HEK293 (cell line): ENCODE results near the gene BRCA2.

Experiments
- CTCF ChIA-PET: fragments of 350-600 bp; formaldehyde crosslinking; extraction: SDS; loops from one replicate; lab custom pipeline; 2021; ENCODE audit warnings: antibody characterized with exemption; lab: Yijun Ruan, JAX
- POLR2A ChIA-PET: fragments of 300-600 bp; formaldehyde crosslinking; extraction: SDS; loops from one replicate; lab custom pipeline; 2020; ENCODE audit warnings: antibody characterized with exemption, inconsistent platforms; lab: Yijun Ruan, JAX
- H3K27ac ChIP-seq: fragments of 200-500 bp; sonication (Bioruptor generic); 2 replicates; pipeline ENCODE4 v1.5.1; 2014; ENCODE audit warnings: low read depth, low read length, control low read depth, inconsistent platforms; ENCODE audit errors: extremely low read depth
- H3K36me3 ChIP-seq, 2 experiments: fragments of 200-500 bp in 1 of 2; sonication (Bioruptor generic) in 1 of 2; 1 replicate in 1 of 2; 2 replicates in 1 of 2; pipeline ENCODE4 v1.5.1; 2014 to 2017; ENCODE audit warnings: inconsistent platforms in 2 of 2, low read length in 2 of 2; ENCODE audit not compliant: control insufficient read depth in 2 of 2, insufficient read depth in 1 of 2
- H3K4me1 ChIP-seq: fragments of 200-500 bp; sonication (Bioruptor generic); 2 replicates; pipeline ENCODE4 v1.5.1; 2014; ENCODE audit warnings: mild to moderate bottlenecking, low read length, inconsistent platforms; ENCODE audit not compliant: control insufficient read depth, insufficient read depth
- H3K4me3 ChIP-seq: 2 replicates; pipeline ENCODE4 v1.5.1; 2011; ENCODE audit warnings: low read depth, mild to moderate bottlenecking, control low read depth, low read length, moderate library complexity
- H3K9me3 ChIP-seq: fragments of 200-500 bp; sonication (Bioruptor generic); 2 replicates; pipeline ENCODE4 v1.5.1; 2014; ENCODE audit warnings: low read depth, low read length, inconsistent platforms; ENCODE audit not compliant: control insufficient read depth, insufficient read depth
- BCL6B ChIP-seq: fragments of 450-650 bp; formaldehyde crosslinking; IDR thresholded peaks from 2 replicates; pipeline ENCODE4 v1.5.1; 2017; ENCODE audit warnings: missing biosample characterization, missing genetic modification characterization
- CTCF ChIP-seq: fragments of 450-650 bp; formaldehyde crosslinking; IDR thresholded peaks from 2 replicates; pipeline ENCODE4 v1.5.1; 2016; ENCODE audit warnings: missing biosample characterization, missing genetic modification characterization
- EGR2 ChIP-seq: fragments of 450-650 bp; formaldehyde crosslinking; IDR thresholded peaks from 2 replicates; pipeline ENCODE4 v1.5.1; 2016; ENCODE audit warnings: low read depth, missing biosample characterization, missing genetic modification characterization
- GLIS2 ChIP-seq: fragments of 450-650 bp; formaldehyde crosslinking; IDR thresholded peaks from 2 replicates; pipeline ENCODE4 v1.5.1; 2016; ENCODE audit warnings: missing biosample characterization, missing genetic modification characterization
- IKZF3 ChIP-seq: fragments of 450-650 bp; IDR thresholded peaks from 2 replicates; pipeline ENCODE4 v1.5.0; 2018; ENCODE audit warnings: missing biosample characterization, mild to moderate bottlenecking, missing genetic modification characterization, moderate library complexity
- KLF9 ChIP-seq: fragments of 450-650 bp; formaldehyde crosslinking; IDR thresholded peaks from 2 replicates; pipeline ENCODE4 v1.5.1; 2016; ENCODE audit warnings: missing biosample characterization, missing genetic modification characterization, low read depth
- MYNN ChIP-seq: fragments of 450-650 bp; formaldehyde crosslinking; IDR thresholded peaks from 2 replicates; pipeline ENCODE4 v1.5.1; 2016; ENCODE audit warnings: missing biosample characterization, missing genetic modification characterization, borderline replicate concordance
- OSR2 ChIP-seq: fragments of 450-650 bp; formaldehyde crosslinking; IDR thresholded peaks from 2 replicates; pipeline ENCODE4 v1.5.1; 2016; ENCODE audit warnings: missing biosample characterization, missing genetic modification characterization
- TRIM28 ChIP-seq: IDR thresholded peaks from 2 replicates; pipeline ENCODE4 v1.6.1; 2011; ENCODE audit warnings: low read length, control low read depth, borderline replicate concordance
- ZBTB26 ChIP-seq: fragments of 450-650 bp; formaldehyde crosslinking; optimal IDR thresholded peaks from 2 replicates; pipeline ENCODE3; 2016; ENCODE audit warnings: missing biosample characterization, mild to moderate bottlenecking, missing genetic modification characterization
- ZNF114 ChIP-seq: fragments of 450-650 bp; formaldehyde crosslinking; IDR thresholded peaks from 2 replicates; pipeline ENCODE4 v1.5.0; 2017; ENCODE audit warnings: missing biosample characterization, missing genetic modification characterization
- ZNF324 ChIP-seq: fragments of 450-650 bp; formaldehyde crosslinking; IDR thresholded peaks from 2 replicates; pipeline ENCODE4 v1.5.1; 2016; ENCODE audit warnings: missing biosample characterization, missing genetic modification characterization
- ZNF513 ChIP-seq: fragments of 450-650 bp; IDR thresholded peaks from 2 replicates; pipeline ENCODE4 v1.5.1; 2018; ENCODE audit warnings: missing biosample characterization, missing genetic modification characterization
- ZNF518A ChIP-seq: fragments of 450-650 bp; formaldehyde crosslinking; conservative IDR thresholded peaks from 2 replicates; pipeline ENCODE4 v1.5.1; 2016; ENCODE audit warnings: low read depth, missing biosample characterization, missing genetic modification characterization
- ZNF558 ChIP-seq: fragments of 450-650 bp; formaldehyde crosslinking; IDR thresholded peaks from 2 replicates; pipeline ENCODE4 v1.5.1; 2016; ENCODE audit warnings: missing biosample characterization, missing genetic modification characterization
- ZNF571 ChIP-seq: fragments of 450-650 bp; formaldehyde crosslinking; IDR thresholded peaks from 2 replicates; pipeline ENCODE4 v1.5.0; 2017; ENCODE audit warnings: missing biosample characterization, missing genetic modification characterization
- ZNF704 ChIP-seq: fragments of 450-650 bp; formaldehyde crosslinking; IDR thresholded peaks from 2 replicates; pipeline ENCODE4 v1.5.1; 2016; ENCODE audit warnings: missing biosample characterization, missing genetic modification characterization
- ZNF830 ChIP-seq: fragments of 450-650 bp; IDR thresholded peaks from 2 replicates; pipeline ENCODE4 v1.5.0; 2018; ENCODE audit warnings: missing biosample characterization, missing genetic modification characterization, low read depth, mild to moderate bottlenecking, moderate library complexity
- ZSCAN5A ChIP-seq: fragments of 450-650 bp; formaldehyde crosslinking; IDR thresholded peaks from 2 replicates; pipeline ENCODE4 v1.5.1; 2016; ENCODE audit warnings: missing biosample characterization, missing genetic modification characterization

Gene BRCA2

GRCh38 chr13:32427852-32428580 lies 112.7 kb downstream of the BRCA2 start, which contains the start of gene N4BP2L1 (continued):
- TF ChIP-seq KLF9 (tag by site-specific recombination): peak; percentile 72
- peak; percentile 67; the same call in 1 of the 2 replicates for TF ChIP-seq GLIS2 (tag by site-specific recombination)
- no peak for TF ChIP-seq ZNF513 (tag by site-specific recombination)
- TF ChIP-seq ZNF571 (tag by site-specific recombination): no peak
- peak; percentile 35; the same call in 1 of the 2 replicates for TF ChIP-seq IKZF3 (tag by site-specific recombination)
- TF ChIP-seq MYNN (tag by site-specific recombination): no peak
- TF ChIP-seq EGR2 (tag by site-specific recombination): peak; percentile 87
- no peak for TF ChIP-seq ZNF324 (tag by site-specific recombination)

- POLR2A ChIA-PET: interaction anchor here (1.2 kb wide), 1 partner anchor 110 kb away, joined by 3 read pairs; the partner anchor contains the start of gene N4BP2L2
- no peak overlapping the region for H3K27ac ChIP-seq
- TF ChIP-seq ZSCAN5A (tag by site-specific recombination) (no peak), ZNF558 (tag by site-specific recombination) (no peak), ZBTB26 (tag by site-specific recombination) (no peak), ZNF704 (tag by site-specific recombination) (no peak), ZNF114 (tag by site-specific recombination) (no peak), IKZF3 (tag by site-specific recombination) (0 out of 2 replicates have a peak, but pooled peaks have one; percentile 7), CTCF (tag by site-specific recombination) (no peak), ZNF830 (no peak), ZNF518A (tag by site-specific recombination) (no peak), KLF9 (tag by site-specific recombination) (no peak), OSR2 (tag by site-specific recombination) (0 out of 2 replicates have a peak, but pooled peaks have one; percentile 37), TRIM28 (no peak), BCL6B (tag by site-specific recombination) (no peak)
Observed at GRCh38 chr13:32428581-32429432, 113.5 kb downstream of the BRCA2 start.

More at GRCh38 chr13:32428581-32429432, 113.5 kb downstream of the BRCA2 start:
- H3K4me1 ChIP-seq: no peaks in the 10 kb centered on the region
- CTCF ChIA-PET: interaction anchor here (0.7 to 0.9 kb wide), 2 partner anchors 263 to 519 kb away, joined by 3 read pairs; no protein-coding TSS in a partner anchor
- H3K36me3 ChIP-seq: peaks cover 0 to 4% of the 10 kb centered on the region in 2 experiments; a peak in 1 of 3 replicates
- no peaks in the 10 kb centered on the region for H3K9me3 ChIP-seq
- peak overlapping the region; percentile 16 for H3K4me3 ChIP-seq
